GM12892 (cell line): Measurements from ENCODE around the gene FXYD6.
"Not testable (repeated sequence)": the region's sequence is repeated elsewhere in the genome, so short reads cannot be mapped to it uniquely, and the experiment has no call there.

Experiments
- DNase-seq: peaks from one replicate; pipeline ENCODE4 v3.0.0; 2011; ENCODE audit not compliant: insufficient read length
- FAIRE-seq: peaks from 2 replicates; lab custom pipeline; 2011; peaks lifted over from hg19 to GRCh38; lab: Jason Lieb, UNC
- POLR2A ChIP-seq: IDR thresholded peaks from 2 replicates; pipeline ENCODE4 v1.6.1; 2011; ENCODE audit warnings: low read depth, low read length, control low read depth
- POLR2AphosphoS5 ChIP-seq: IDR thresholded peaks from 2 replicates; pipeline ENCODE4 v1.6.1; 2011; ENCODE audit warnings: low read depth, low read length, control low read depth
- TAF1 ChIP-seq: IDR thresholded peaks from 2 replicates; pipeline ENCODE4 v1.6.1; 2011; ENCODE audit warnings: low read depth, mild to moderate bottlenecking, control low read depth, low read length, borderline replicate concordance

FXYD6 gene

DNA sequence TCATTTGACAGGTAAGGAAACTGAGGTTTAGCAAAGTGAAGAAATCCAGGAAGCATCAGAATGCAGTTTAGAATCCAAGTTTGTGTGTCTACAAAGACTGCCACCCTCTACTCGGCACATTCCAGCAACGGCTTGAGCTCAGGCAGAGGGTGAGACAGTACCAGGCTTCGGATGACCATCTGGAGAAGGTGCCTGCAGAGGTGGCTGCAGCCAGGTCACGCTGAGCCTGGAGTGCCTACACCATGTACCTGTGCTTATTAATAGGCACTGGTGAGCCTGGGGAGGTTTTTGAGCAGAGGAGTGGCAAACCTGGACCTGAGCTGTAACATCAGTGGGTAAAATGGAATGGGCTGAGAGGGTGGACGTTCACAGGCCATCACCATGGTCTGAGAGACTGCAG, 4.7 kb downstream of the FXYD6 start:
- FAIRE-seq (no peak), DNase-seq (no peak)
- TF ChIP-seq POLR2AphosphoS5, result no peak
- no peak for TF ChIP-seq POLR2A
- TF ChIP-seq TAF1, result no peak

GRCh38 chr11:117871160-117871559, 5.3 kb downstream of the FXYD6 start:
- TF ChIP-seq POLR2AphosphoS5 (no peak), POLR2A (no peak), TAF1 (no peak)
- no peak for FAIRE-seq
- no peak for DNase-seq

- DNase-seq, result no peak
- TF ChIP-seq TAF1, result no peak
- no peak for TF ChIP-seq POLR2A
- TF ChIP-seq POLR2AphosphoS5, result no peak
- FAIRE-seq, result no peak
Observed at GRCh38 chr11:117870103-117870952, 6.1 kb downstream of the FXYD6 start.

GRCh38 chr11:117869604-117870003, 6.9 kb downstream of the FXYD6 start:
- DNase-seq, result no peak
- FAIRE-seq, result no peak
- TF ChIP-seq POLR2AphosphoS5, result no peak
- no peak for TF ChIP-seq POLR2A
- TF ChIP-seq TAF1, result no peak

- TF ChIP-seq POLR2AphosphoS5 (no peak), POLR2A (no peak), TAF1 (no peak)
- FAIRE-seq (no peak), DNase-seq (no peak)
Observed at GRCh38 chr11:117868815-117869561, 7.5 kb downstream of the FXYD6 start.

DNA sequence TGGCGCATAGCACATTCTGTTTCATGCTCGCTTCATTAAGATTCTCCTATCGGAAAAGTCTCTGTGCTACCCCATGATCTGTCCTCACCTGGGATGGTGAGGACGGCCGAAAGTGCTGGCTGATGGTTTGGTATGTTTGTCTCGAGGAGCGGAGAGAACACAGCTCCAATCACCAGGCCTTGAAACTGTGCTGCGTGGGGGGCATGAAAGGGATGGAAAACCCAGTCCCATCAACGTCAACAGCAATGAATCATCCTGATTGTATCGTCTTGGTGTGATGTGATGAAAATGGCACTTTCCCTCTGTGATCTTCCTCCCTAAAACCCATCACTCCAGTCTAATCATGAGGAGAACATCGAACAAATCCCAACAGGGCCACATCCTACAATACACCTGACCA, 8.4 kb downstream of the FXYD6 start:
- FAIRE-seq, result no peak
- TF ChIP-seq TAF1 (no peak), POLR2A (no peak), POLR2AphosphoS5 (no peak)
- DNase-seq, result no peak

GRCh38 chr11:117866526-117866925, 9.9 kb downstream of the FXYD6 start:
- no peak for DNase-seq
- TF ChIP-seq POLR2A (no peak), TAF1 (no peak), POLR2AphosphoS5 (no peak)
- peak; percentile 46 for FAIRE-seq

- FAIRE-seq, DNase-seq: not testable (repeated sequence)
Observed at GRCh38 chr11:117865546-117865945, 10.9 kb downstream of the FXYD6 start.

DNA sequence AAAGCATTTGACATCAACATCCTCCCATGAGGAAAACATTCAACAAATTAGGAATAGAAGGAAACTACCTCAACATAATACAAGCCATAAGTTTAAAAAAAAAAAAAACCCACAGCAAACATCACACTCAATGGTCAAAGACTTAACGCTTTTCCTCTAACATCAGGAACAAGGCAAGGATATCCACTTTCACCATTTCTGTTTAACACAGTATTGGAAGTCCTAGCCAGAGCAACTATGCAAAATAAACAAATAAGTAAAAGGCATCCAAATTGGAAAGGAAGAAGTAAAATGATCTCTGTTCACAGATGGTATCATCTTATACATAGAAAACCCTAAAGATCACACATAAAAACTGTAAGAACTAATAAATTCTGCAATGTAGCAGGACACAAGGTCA, 13.1 kb downstream of the FXYD6 start:
- DNase-seq, result no peak
- no peak for TF ChIP-seq POLR2AphosphoS5
- no peak for TF ChIP-seq POLR2A
- TF ChIP-seq TAF1, result no peak
- no peak for FAIRE-seq

DNA sequence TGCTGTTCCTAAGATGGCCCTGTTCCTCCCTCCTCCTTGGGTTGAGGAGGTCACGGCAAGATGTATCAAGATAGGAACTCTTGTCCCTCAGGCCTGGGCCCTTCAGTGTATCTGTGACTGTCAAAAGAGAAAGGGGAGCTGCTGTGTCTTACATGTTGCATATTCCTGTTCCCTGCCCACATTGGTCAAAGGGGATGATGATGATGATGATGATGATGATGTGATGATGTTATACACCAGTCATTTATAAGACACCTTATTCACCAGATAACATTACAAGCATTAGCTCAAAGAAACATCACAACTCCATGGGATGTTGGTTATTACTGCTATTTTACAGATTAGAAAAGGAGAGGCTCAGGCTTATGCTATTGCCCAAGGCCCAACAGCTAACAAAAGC, 13.7 kb downstream of the FXYD6 start:
- DNase-seq (no peak), FAIRE-seq (peak; percentile 48)
- TF ChIP-seq TAF1 (no peak), POLR2A (no peak), POLR2AphosphoS5 (no peak)

DNA sequence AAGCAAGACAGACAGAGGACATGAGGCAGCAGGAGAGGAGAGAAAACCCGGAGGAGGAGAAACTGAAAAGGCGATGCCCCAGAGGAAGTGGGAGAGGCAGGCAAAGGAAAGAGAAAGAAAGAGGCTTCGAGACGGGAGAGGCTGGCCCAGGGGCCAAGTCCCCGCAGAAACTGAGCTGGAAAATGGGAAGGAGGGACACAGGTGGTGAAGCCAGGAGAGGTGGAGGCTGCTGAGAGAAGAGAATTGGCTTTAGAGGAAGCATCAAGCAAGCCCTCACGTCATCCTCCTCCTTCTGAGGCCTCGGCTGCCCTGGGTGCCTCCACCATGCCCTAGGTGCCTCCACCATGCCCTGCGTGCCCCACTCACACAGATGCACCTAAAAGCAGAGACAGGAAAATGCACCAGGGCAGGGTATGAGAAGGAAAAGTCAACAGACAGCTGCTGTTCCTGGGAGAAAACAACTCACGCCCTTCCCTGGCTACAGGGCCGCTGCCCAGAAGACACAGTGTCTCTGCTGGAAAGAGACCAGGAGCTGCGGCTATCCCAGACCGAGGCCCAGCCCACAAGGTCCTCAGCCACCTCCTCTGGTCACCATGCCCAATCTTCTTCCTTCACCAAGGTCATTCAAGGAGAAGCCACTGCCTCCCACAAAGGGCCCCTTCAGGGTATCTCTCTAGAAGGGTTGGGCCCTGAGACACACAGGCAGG, 14.3 kb downstream of the FXYD6 start:
- DNase-seq (no peak), FAIRE-seq (no peak)
- TF ChIP-seq POLR2AphosphoS5 (no peak), POLR2A (no peak), TAF1 (no peak)
